ENCODE results near the gene DOCK9.
"Not testable (repeated sequence)": the region's sequence is repeated elsewhere in the genome, so short reads cannot be mapped to it uniquely, and the experiment has no call there.

Gene DOCK9

DNA sequence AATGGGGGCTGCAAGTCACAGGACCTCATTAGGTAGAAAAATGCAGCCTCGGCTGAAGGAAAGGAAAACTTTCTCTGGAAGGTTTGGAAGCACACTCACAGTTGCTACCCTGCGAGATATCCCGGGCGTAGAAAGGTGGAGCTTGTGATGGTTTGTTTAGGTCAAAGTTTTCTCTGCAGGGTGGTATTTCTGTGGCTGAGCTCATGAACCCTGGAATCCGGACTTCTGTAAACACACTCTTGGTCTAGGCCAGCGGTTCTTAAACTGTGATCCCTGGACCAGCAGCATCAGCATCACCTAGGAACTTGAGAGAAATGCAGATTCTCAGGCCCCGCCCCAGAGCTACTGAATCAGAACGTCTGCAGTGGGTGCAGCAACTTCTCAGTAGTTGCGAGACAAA lies 222.1 kb downstream of the DOCK9 start:
- DNase-seq, result no peak

GRCh38 chr13:98755116-98755515 lies 222.7 kb downstream of the DOCK9 start:
- DNase-seq, result no peak

DNA sequence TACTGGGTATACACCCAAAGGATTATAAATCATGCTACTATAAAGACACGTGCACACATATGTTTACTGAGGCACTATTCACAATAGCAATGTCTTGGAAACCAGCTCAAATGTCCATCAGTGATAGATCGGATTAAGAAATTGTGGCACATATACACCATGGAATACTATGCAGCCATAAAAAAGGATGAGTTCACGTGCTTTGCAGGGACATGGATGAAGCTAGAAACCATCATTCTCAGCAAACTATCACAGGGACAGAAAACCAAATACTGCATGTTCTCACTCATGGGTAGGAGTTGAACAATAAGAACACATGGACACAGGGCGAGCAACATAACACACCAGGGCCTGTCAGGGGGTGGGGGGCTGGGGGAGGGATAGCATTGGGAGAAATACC lies 223.4 kb downstream of the DOCK9 start:
- not testable (repeated sequence) for DNase-seq

DNA sequence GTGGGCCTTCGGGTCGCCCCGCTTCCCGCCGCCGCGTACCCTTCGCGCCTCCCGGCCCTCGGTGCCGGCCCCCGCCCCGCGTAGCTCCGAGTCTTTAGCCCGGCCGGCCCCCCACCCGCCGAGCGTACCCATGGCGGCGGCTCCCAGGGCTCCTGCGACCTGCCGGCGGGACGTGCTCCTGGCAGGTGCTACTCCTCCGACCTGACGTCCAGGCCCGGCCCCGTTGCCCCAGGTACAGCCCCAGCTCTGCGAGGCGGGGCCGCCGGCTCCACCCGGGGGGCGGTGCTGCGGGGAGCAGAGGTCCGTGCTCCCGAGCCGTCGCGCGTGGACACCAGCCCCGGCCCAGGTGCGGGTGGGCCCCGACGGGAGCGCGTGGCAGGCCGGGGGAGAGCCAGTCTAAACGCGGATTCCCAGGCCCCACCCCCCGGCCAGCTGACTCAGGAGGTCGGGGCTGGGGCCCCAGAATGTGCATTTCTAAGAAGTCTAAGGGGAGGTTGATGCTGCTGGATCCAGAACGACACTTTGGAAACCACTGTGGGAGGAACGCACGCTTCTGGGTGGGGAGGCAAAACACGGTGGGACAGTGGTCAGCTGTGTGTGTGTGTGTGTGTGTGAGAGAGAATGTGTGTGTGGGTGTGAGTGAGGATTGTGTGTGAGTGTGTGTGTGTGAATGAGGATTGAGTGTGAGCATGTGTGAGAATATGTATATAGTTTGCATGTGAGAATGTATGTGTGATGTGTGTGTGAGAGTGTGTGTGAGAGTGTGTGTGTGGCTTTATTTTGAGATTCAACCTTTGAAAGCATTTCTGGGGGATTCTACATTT lies 225.2 kb downstream of the DOCK9 start, which contains the start of gene SLC15A1:
Gene SLC15A1, minus strand, starts transcription at position 206 of the 824 bp plus-strand sequence. Its CDS starts 74 bp downstream, at position 132.
- DNase-seq, result no peak

DNA sequence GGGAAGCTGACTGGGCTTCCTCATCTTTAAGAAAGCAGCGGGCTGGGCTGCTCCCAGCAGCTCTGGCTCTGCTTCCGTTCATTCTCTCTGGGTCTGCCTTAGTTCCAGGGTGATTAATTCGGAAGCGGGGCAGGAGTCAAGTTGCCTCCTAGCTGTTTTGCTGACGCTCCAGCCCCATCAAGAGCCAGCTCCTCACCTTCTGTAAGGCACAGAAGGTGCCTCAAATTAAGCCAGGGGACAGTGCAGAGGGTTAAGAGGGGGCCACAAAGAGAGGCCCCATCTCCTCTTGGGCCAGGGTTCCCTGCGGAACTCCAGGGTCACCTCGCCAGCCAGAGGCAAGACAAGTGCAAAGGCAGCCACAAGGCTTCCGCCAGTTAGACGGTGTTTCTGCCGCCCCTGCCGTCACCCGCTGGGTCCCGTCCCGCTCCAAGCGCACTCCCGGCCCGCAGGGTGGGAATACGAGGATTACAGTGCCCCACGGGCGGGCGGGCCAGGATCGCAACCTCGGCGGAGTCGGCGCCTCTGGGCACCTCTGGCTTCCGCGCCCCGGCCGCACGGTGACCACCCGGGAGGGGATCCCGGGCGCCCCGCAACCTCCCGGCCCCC lies 225.9 kb downstream of the DOCK9 start:
- DNase-seq, result peak in 1 of 2 experiments; percentile 33

GRCh38 chr13:98751367-98751782 lies 226.5 kb downstream of the DOCK9 start:
- DNase-seq, result peak in 1 of 2 experiments; percentile 2

GRCh38 chr13:98749501-98749900 lies 228.4 kb downstream of the DOCK9 start:
- no peak for DNase-seq

DNA sequence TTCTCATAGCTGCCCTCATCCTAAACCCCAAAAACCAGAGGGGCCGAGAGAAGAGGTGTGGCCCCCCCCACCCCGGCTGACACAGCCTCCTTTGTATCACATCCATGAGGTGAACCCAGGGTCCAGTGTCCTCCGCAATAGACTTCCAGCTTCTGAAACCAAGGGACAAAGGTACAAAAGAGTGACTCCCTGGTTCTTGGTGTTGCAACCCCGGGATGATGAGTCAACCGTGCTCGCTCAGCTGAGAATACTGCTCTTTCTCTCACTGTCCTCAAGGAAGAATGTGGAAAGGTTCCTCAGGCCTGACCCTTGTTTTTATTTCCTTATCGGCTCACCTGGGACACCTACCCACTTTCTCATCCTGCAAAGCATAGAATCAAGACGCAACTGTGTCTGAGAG lies 230.9 kb downstream of the DOCK9 start:
- DNase-seq, result no peak

All from NCI-H524 (cell line).